Aorta (tissue), 5 donors: ENCODE data around the gene GPSM3. TPM values are rescaled to one million over a fixed set of nuclear protein-coding genes. Genes with fewer than 3 reads are reported as not detected.

Experiments used
- ATAC-seq: fragments of 200-7000 bp; cut with Tn5 transposase; one replicate; pipeline ENCODE4 v1.9.1; 2022; ENCODE audit warnings: moderate library complexity; ENCODE audit not compliant: low FRiP score
- DNase-seq, 2 donors: peaks; one replicate each; pipeline ENCODE4 v3.0.0-alpha.2; 2020
- H3K27ac ChIP-seq, 2 donors: one replicate each; pipeline ENCODE4 v1.5.1; 2013; ENCODE audit warnings: low read length in 2 of 2, mild to moderate bottlenecking in 2 of 2, moderate library complexity in 2 of 2, control low read depth in 1 of 2, inconsistent platforms in 1 of 2, low read depth in 1 of 2
- H3K27me3 ChIP-seq, 2 donors: one replicate each; pipeline ENCODE4 v1.6.1; 2013; ENCODE audit warnings: control low read depth in 1 of 2, low read length in 1 of 2, mild to moderate bottlenecking in 1 of 2, moderate library complexity in 1 of 2; ENCODE audit not compliant: insufficient read depth in 2 of 2, control insufficient read depth in 1 of 2
- H3K36me3 ChIP-seq, 2 donors: one replicate each; pipeline ENCODE4 v1.6.1; 2013; ENCODE audit warnings: control low read depth in 1 of 2, low read length in 1 of 2, mild to moderate bottlenecking in 1 of 2; ENCODE audit not compliant: insufficient read depth in 2 of 2, control insufficient read depth in 1 of 2
- H3K4me1 ChIP-seq, 2 donors: one replicate each; pipeline ENCODE4 v1.6.1; 2013; ENCODE audit warnings: low read length in 2 of 2, control low read depth in 1 of 2, mild to moderate bottlenecking in 1 of 2, moderate library complexity in 1 of 2; ENCODE audit not compliant: insufficient read depth in 2 of 2, control insufficient read depth in 1 of 2
- H3K4me3 ChIP-seq, 2 donors: one replicate each; pipeline ENCODE4 v1.5.1; 2013; ENCODE audit warnings: low read length in 2 of 2, control low read depth in 1 of 2, mild to moderate bottlenecking in 1 of 2
- H3K9me3 ChIP-seq: one replicate; pipeline ENCODE4 v1.6.1; 2013; ENCODE audit warnings: mild to moderate bottlenecking, low read length; ENCODE audit not compliant: control insufficient read depth
- WGBS, 2 donors: extraction: QIAGEN DNeasy Blood & Tissue Kit; methylation state at CpG; one replicate each; pipeline ENCODE4 v1.1.7; 2013; 5-methylcytosine and 5-hydroxymethylcytosine counted together
- intact Hi-C, 2 donors: fragments of 100-400 bp; cut with DNase I; formaldehyde crosslinking; loops; one replicate each; pipeline versions ENCODE4 v1.14.2 to v1.15.0; 2022
- long read RNA-seq, 2 donors: library from polyadenylated mRNA; unstranded; transcript quantifications; one replicate each; pipeline ENCODE4 v2.0.0, GENCODE V29; 2020 to 2021
- polyA plus RNA-seq, 2 donors: library from polyadenylated mRNA; stranded (reverse); fragments of 200-250 nt; gene quantifications; one replicate each; pipeline ENCODE4 v1.2.3, GENCODE V29; 2013
- total RNA-seq, 2 donors: library from RNA; stranded (reverse); fragmentation: NEBNext Ultra II Directional; extraction: Animal tissue kit (Norgen Biotek cat#: 25700); gene quantifications; one replicate each; pipeline ENCODE4 v1.2.1, GENCODE V29; 2021
- donor health status: healthy with polysubstance abuse.
- donor health status: Bipolar disorder and iron deficiency.
- donor health status: DM: no; HTN: no; CAD: no.
- donor health status: DM: no; HTN: no; CAD: no.
- donor health status: DM: yes; HTN: yes; CAD: no.

GPSM3 gene, protein sequence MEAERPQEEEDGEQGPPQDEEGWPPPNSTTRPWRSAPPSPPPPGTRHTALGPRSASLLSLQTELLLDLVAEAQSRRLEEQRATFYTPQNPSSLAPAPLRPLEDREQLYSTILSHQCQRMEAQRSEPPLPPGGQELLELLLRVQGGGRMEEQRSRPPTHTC
- 10 to 100 TPM; 20.1 to 26.2 TPM for total RNA-seq
- 10 to 100 TPM in 1 of 2 donors, 1 to 10 TPM in 1; 5.4 to 31.1 TPM for polyA plus RNA-seq
- long read RNA-seq, donor 1, partial matches to known transcripts = 5 of 9 reads
- long read RNA-seq, donor 1, other reads (novel, unspliced or antisense) = 0 of 9 reads
- long read RNA-seq, donor 2, partial matches to known transcripts = 3 of 8 reads
- long read RNA-seq, donor 2, other reads (novel, unspliced or antisense) = 3 of 8 reads

DNA sequence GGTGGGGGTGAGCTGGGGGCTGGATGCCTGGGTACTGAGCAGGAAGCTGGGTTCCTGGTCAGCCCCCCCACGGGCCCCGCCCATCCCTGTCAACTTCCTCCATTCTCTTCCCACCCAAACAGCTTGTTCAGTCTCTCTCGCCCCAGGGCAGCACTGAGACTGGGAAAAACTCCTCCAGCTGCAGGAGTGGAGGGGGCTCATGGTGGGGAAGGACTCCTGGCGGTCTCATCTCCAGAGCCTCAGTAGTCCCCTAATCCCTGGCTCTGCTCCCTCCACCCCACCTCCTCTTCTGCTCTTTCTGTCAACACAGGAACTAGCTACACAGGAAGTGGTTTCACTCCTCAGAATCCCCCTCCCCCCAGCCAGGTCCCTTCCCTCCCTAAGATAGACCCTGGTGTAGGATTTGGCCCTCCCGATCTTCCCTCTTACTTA is at the start of gene GPSM3:
GPSM3 (minus strand) TSS at position 36 of the 432 bp plus-strand sequence. CDS start 130 bp downstream, outside the sequence.
- intact Hi-C loops = loop anchor here (10.0 kb wide), 2 partner anchors 782 to 1012 kb away; partner anchors contain the start of genes HSD17B8 (in 1 of the 2), RING1 (in 1 of the 2), RXRB (in 1 of the 2) and SLC39A7 (in 1 of the 2)
- WGBS, 2 donors = 25 to 27% methylated on average over 4 to 5 of the region's 5 CpGs
- Histone ChIP-seq H3K27ac (no peak within 1 kb of the TSS), H3K4me1 (no peaks in the 10 kb centered on the region), H3K4me3 (no peak within 1 kb of the TSS), H3K9me3 (no peaks in the 10 kb centered on the region), H3K27me3 (no peaks in the 10 kb centered on the region), H3K36me3 (no peaks in the 10 kb centered on the region)
- ATAC-seq (no peak), DNase-seq (peak in 1 of 2 donors; percentile 79)

- intact Hi-C loops = loop anchor here in 1 of 2 donors (10.0 kb wide), 1 partner anchor 174 kb away; no protein-coding TSS in a partner anchor
- Histone ChIP-seq H3K27ac (no peak overlapping the region), H3K36me3 (no peaks in the 10 kb centered on the region), H3K4me3 (no peak overlapping the region), H3K9me3 (no peaks in the 10 kb centered on the region), H3K27me3 (no peaks in the 10 kb centered on the region), H3K4me1 (no peaks in the 10 kb centered on the region)
- WGBS, 2 donors = 91 to 100% methylated on average over 1 of the region's 1 CpG
- ATAC-seq (no peak), DNase-seq (no peak)
These were observed 48.2 kb upstream of the GPSM3 start for GRCh38 chr6:32240686-32241085.

GRCh38 chr6:32239462-32239861 is 47.0 kb upstream of the GPSM3 start:
- DNase-seq (no peak), ATAC-seq (no peak)
- Histone ChIP-seq H3K27ac (no peak overlapping the region), H3K9me3 (no peaks in the 10 kb centered on the region), H3K4me3 (no peak overlapping the region), H3K4me1 (no peaks in the 10 kb centered on the region), H3K27me3 (no peaks in the 10 kb centered on the region), H3K36me3 (no peaks in the 10 kb centered on the region)
- WGBS, 2 donors = 43 to 45% methylated on average over 2 of the region's 2 CpGs
- intact Hi-C loops = no loop called here

DNA sequence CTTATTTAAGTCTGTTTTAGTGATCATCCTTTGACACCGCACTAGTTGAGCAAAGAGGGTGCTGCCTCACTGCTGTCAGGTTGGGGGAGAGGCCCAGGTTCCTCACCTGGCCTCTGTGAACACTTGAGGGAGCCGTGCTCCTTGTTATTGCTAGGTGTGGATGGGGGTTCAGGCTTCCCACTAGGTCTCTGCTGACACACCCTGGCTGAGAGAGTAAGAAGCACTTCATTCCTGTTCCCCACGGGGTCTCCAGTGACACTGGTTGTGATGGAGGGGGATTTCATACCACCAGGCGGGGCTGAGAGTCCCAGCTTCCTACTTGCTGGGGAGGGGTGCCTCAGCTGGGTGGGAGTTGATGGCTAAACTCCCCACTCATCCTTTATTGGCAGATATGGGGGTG is 42.5 kb upstream of the GPSM3 start:
- Histone ChIP-seq H3K9me3 (no peaks in the 10 kb centered on the region), H3K4me1 (no peaks in the 10 kb centered on the region), H3K27ac (no peak overlapping the region), H3K27me3 (no peaks in the 10 kb centered on the region), H3K36me3 (peaks cover 0 to 3% of the 10 kb centered on the region in 2 donors), H3K4me3 (no peak overlapping the region)
- WGBS, 2 donors = 50 to 62% methylated on average over 4 of the region's 4 CpGs
- intact Hi-C loops = no loop called here
- ATAC-seq (no peak), DNase-seq (no peak)

DNA sequence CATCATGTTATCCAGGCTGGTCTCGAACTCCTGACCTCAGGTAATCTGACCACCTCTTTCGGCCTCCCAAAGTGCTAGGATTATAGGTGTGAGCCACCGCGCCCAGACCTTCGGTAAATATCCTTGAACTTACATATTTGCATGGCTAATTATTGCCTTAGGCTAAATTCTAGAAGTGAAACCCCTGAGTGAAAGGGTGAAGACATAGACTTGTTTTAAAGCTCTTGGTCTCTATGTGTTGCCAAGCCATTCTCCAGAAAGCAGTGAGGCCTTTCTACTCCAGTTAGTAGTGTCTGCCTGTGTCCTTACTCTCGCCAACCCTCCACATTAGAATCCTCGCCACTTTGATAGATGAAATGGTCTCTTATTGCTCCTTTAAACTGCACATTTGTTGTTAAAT is 34.0 kb upstream of the GPSM3 start:
- WGBS, 2 donors = 93 to 96% methylated on average over 7 of the region's 7 CpGs
- no peak overlapping the region for H3K4me3 ChIP-seq
- H3K36me3 ChIP-seq = peaks cover 0 to 3% of the 10 kb centered on the region in 2 donors
- no peak overlapping the region for H3K27ac ChIP-seq
- ATAC-seq (no peak), DNase-seq (no peak)
- no peaks in the 10 kb centered on the region for H3K27me3 ChIP-seq
- intact Hi-C loops = no loop called here
- no peaks in the 10 kb centered on the region for H3K9me3 ChIP-seq
- no peaks in the 10 kb centered on the region for H3K4me1 ChIP-seq

DNA sequence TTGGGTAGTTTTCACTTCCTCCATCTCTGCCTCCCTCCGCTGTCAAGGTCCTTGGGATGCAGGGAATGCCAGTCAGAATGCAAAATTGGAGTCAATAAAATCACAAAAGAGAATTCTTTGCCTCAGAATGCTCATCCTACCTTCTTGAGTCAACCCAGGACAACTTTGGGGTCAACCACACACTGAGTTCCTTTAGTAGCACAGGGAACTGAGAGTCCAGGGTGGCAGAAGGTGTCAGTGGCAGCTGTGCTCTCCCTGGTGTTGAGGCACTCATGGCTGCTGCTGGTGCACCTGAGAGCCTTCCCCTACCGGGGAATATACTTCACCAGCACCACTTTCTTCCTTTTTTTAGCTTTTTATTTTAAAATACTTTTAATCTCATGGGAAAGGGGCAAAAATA is 32.3 kb upstream of the GPSM3 start:
- Histone ChIP-seq H3K27ac (no peak overlapping the region), H3K9me3 (no peaks in the 10 kb centered on the region), H3K4me3 (no peak overlapping the region), H3K36me3 (no peaks in the 10 kb centered on the region), H3K4me1 (no peaks in the 10 kb centered on the region), H3K27me3 (no peaks in the 10 kb centered on the region)
- intact Hi-C loops = no loop called here
- no peak for ATAC-seq
- 67 to 75% methylated on average over 2 of the region's 2 CpGs for WGBS, 2 donors
- no peak for DNase-seq

GRCh38 chr6:32223258-32224235 is 31.1 kb upstream of the GPSM3 start, which contains the start of gene NOTCH4:
NOTCH4 (minus strand) TSS chr6:32224067; CDS start chr6:32223928, 139 bp downstream.
- intact Hi-C loops = no loop called here
- no peaks in the 10 kb centered on the region for H3K27me3 ChIP-seq
- DNase-seq (no peak), ATAC-seq (no peak)
- WGBS, 2 donors = 54 to 55% methylated on average over 20 of the region's 20 CpGs
- H3K4me1 ChIP-seq = no peaks in the 10 kb centered on the region
- H3K4me3 ChIP-seq = no peak within 1 kb of the TSS
- no peaks in the 10 kb centered on the region for H3K9me3 ChIP-seq
- H3K27ac ChIP-seq = no peak within 1 kb of the TSS
- no peaks in the 10 kb centered on the region for H3K36me3 ChIP-seq

- no peak overlapping the region for H3K4me3 ChIP-seq
- intact Hi-C loops = no loop called here
- no peak for DNase-seq
- no peaks in the 10 kb centered on the region for H3K27me3 ChIP-seq
- no peak for ATAC-seq
- no peaks in the 10 kb centered on the region for H3K36me3 ChIP-seq
- 86 to 91% methylated on average over 5 to 8 of the region's 8 CpGs for WGBS, 2 donors
- no peak overlapping the region for H3K27ac ChIP-seq
- H3K9me3 ChIP-seq = no peaks in the 10 kb centered on the region
- H3K4me1 ChIP-seq = no peaks in the 10 kb centered on the region
These were observed 30.1 kb upstream of the GPSM3 start for GRCh38 chr6:32222333-32223230.
